WTC11 (cell line): Measurements from ENCODE around the gene STK31. TPM values are rescaled to one million over a fixed set of nuclear protein-coding genes. Genes with fewer than 3 reads are reported as not detected.
A peak's percentile ranks its signal among the peaks of the same experiment; 100 is the strongest.

ENCODE experiments used
- ATAC-seq: fragments of 200-7000 bp; cut with Tn5 transposase; 2 replicates; pipeline ENCODE4 v1.10.0; 2021; ENCODE audit warnings: mild to moderate bottlenecking, moderate library complexity
- CTCF ChIA-PET: fragments of 300-600 bp; sonication (Branson Sonifier 250); formaldehyde crosslinking; loops from one replicate; lab custom pipeline; 2021; ENCODE audit warnings: antibody characterized with exemption; lab: Charles Lee
- POLR2A ChIA-PET: fragments of 350-600 bp; sonication (Branson Sonifier 250); formaldehyde crosslinking; loops from one replicate; lab custom pipeline; 2021; ENCODE audit warnings: antibody characterized with exemption; lab: Charles Lee
- DNase-seq: peaks from one replicate; pipeline ENCODE4 v3.0.0; 2021; ENCODE audit warnings: low spot score
- H3K27ac Mint-ChIP-seq: 2 replicates; pipeline ENCODE4 v1.8.0; 2021; ENCODE audit warnings: mixed read lengths
- H3K27me3 Mint-ChIP-seq: 2 replicates; pipeline ENCODE4 v1.8.0; 2021; ENCODE audit warnings: low read depth, mild to moderate bottlenecking, moderate library complexity, mixed read lengths
- H3K36me3 Mint-ChIP-seq: 2 replicates; pipeline ENCODE4 v1.8.0; 2021; ENCODE audit warnings: mixed read lengths
- H3K4me1 Mint-ChIP-seq: 2 replicates; pipeline ENCODE4 v1.8.0; 2022; ENCODE audit warnings: mixed read lengths
- H3K4me3 Mint-ChIP-seq: 2 replicates; pipeline ENCODE4 v1.8.0; 2021; ENCODE audit warnings: mild to moderate bottlenecking, moderate library complexity, mixed read lengths
- H3K9me3 Mint-ChIP-seq: 2 replicates; pipeline ENCODE4 v1.8.0; 2021; ENCODE audit warnings: mixed read lengths
- CREB1 ChIP-seq: sonication (generic); formaldehyde crosslinking; IDR thresholded peaks from 2 replicates; pipeline ENCODE4 v1.8.0; 2023; ENCODE audit warnings: mild to moderate bottlenecking, missing genetic modification reagents
- CREM ChIP-seq: sonication (generic); formaldehyde crosslinking; IDR thresholded peaks from 2 replicates; pipeline ENCODE4 v1.8.1; 2022; ENCODE audit warnings: mild to moderate bottlenecking, missing genetic modification reagents, moderate library complexity
- E2F4 ChIP-seq: sonication (generic); formaldehyde crosslinking; IDR thresholded peaks from 2 replicates; pipeline ENCODE4 v1.8.1; 2022; ENCODE audit warnings: low read depth, mild to moderate bottlenecking, moderate library complexity, missing genetic modification reagents, borderline replicate concordance
- ERG ChIP-seq: fragments of 250-450 bp; sonication (Bioruptor Pico); IDR thresholded peaks from 2 replicates; pipeline ENCODE4 v1.8.0; 2021; ENCODE audit warnings: mild to moderate bottlenecking
- HMGXB4 ChIP-seq: sonication (generic); formaldehyde crosslinking; IDR thresholded peaks from 2 replicates; pipeline ENCODE4 v1.8.1; 2023; ENCODE audit warnings: mild to moderate bottlenecking, moderate library complexity, missing genetic modification reagents
- KAT7 ChIP-seq: sonication (generic); formaldehyde crosslinking; IDR thresholded peaks from 2 replicates; pipeline ENCODE4 v1.8.1; 2023; ENCODE audit warnings: missing genetic modification reagents, mild to moderate bottlenecking, borderline replicate concordance
- MAX ChIP-seq: sonication (generic); formaldehyde crosslinking; IDR thresholded peaks from 2 replicates; pipeline ENCODE4 v1.8.0; 2022; ENCODE audit warnings: mild to moderate bottlenecking, missing genetic modification reagents
- NFE2L1 ChIP-seq: sonication (generic); formaldehyde crosslinking; IDR thresholded peaks from 2 replicates; pipeline ENCODE4 v1.8.1; 2023; ENCODE audit warnings: missing genetic modification reagents
- SMAD3 ChIP-seq: sonication (generic); formaldehyde crosslinking; IDR thresholded peaks from 2 replicates; pipeline ENCODE4 v1.8.0; 2022; ENCODE audit warnings: missing genetic modification reagents, mild to moderate bottlenecking, borderline replicate concordance
- SOX15 ChIP-seq: fragments of 250-450 bp; sonication (Bioruptor Pico); IDR thresholded peaks from 2 replicates; pipeline ENCODE4 v1.9.0; 2021; ENCODE audit warnings: mild to moderate bottlenecking
- SP1 ChIP-seq: sonication (generic); formaldehyde crosslinking; conservative IDR thresholded peaks from 2 replicates; pipeline ENCODE4 v1.8.1; 2022; ENCODE audit warnings: missing genetic modification reagents
- ZBTB43 ChIP-seq: sonication (generic); formaldehyde crosslinking; IDR thresholded peaks from 2 replicates; pipeline ENCODE4 v1.8.1; 2023; ENCODE audit warnings: mild to moderate bottlenecking, missing genetic modification reagents
- ZNF219 ChIP-seq: sonication (generic); formaldehyde crosslinking; IDR thresholded peaks from 2 replicates; pipeline ENCODE4 v1.8.0; 2023; ENCODE audit warnings: missing genetic modification reagents, mild to moderate bottlenecking, borderline replicate concordance
- ZNF512 ChIP-seq: sonication (generic); formaldehyde crosslinking; IDR thresholded peaks from 2 replicates; pipeline ENCODE4 v1.8.1; 2022; ENCODE audit warnings: missing genetic modification reagents, borderline replicate concordance
- total RNA-seq: library from RNA; stranded (reverse); gene quantifications from 3 replicates; pipeline ENCODE4 v1.2.3, GENCODE V29; 2021

The STK31 gene
- total RNA-seq, 1 experiment from 2014 or later, result 0.42 TPM

GRCh38 chr7:23661385-23661784 is 48.6 kb upstream of the STK31 start (continued):
- no peak for TF ChIP-seq ERG
- TF ChIP-seq SMAD3 (CRISPR knock-in tag), result no peak

GRCh38 chr7:23662124-23662983 is 47.7 kb upstream of the STK31 start:
- DNase-seq (peak; percentile 30), ATAC-seq (peak; percentile 88)
- TF ChIP-seq ZBTB43 (CRISPR knock-in tag) (no peak), CREM (CRISPR knock-in tag) (no peak), HMGXB4 (no peak), NFE2L1 (CRISPR knock-in tag) (no peak), SOX15 (CRISPR knock-in tag) (no peak), SP1 (CRISPR knock-in tag) (no peak), KAT7 (CRISPR knock-in tag) (no peak), ZNF219 (CRISPR knock-in tag) (no peak), ZNF512 (no peak)
- peaks cover 39% of the 10 kb centered on the region for H3K4me1 Mint-ChIP-seq
- H3K27ac Mint-ChIP-seq, result peak overlapping the region; percentile 91
- ChIA-PET POLR2A (interaction anchor here (0.9 kb wide), 1 partner anchor 18 kb away, joined by 3 read pairs; the partner anchor contains the start of gene FAM221A), CTCF (interaction anchor here (1.0 to 3.0 kb wide), 8 partner anchors 8 to 389 kb away, joined by 4 to 19 read pairs (median 5); partner anchors contain the start of gene FAM221A)
- H3K9me3 Mint-ChIP-seq, result peaks cover 16% of the 10 kb centered on the region
- H3K36me3 Mint-ChIP-seq, result peaks cover 15% of the 10 kb centered on the region
- H3K4me3 Mint-ChIP-seq, result peak overlapping the region; percentile 29
- H3K27me3 Mint-ChIP-seq, result no peaks in the 10 kb centered on the region; the same call in 1 of the 2 replicates

- peaks cover 16% of the 10 kb centered on the region for H3K9me3 Mint-ChIP-seq
- H3K4me3 Mint-ChIP-seq, result peak overlapping the region; percentile 29; the same call in 1 of the 2 replicates
- peak; percentile 54 for ATAC-seq
- no peak for DNase-seq
- POLR2A ChIA-PET, result interaction anchor here (0.5 to 0.9 kb wide), 2 partner anchors 17 to 145 kb away, joined by 3 read pairs; partner anchors contain the start of gene FAM221A
- H3K27me3 Mint-ChIP-seq, result no peaks in the 10 kb centered on the region; the same call in none of the 2 replicates
- CTCF ChIA-PET, result interaction anchor here (1.0 to 3.0 kb wide), 6 partner anchors 8 to 390 kb away, joined by 4 to 19 read pairs (median 6); partner anchors contain the start of gene FAM221A
- H3K36me3 Mint-ChIP-seq, result peaks cover 15% of the 10 kb centered on the region
- peaks cover 39% of the 10 kb centered on the region for H3K4me1 Mint-ChIP-seq
- TF ChIP-seq MAX, result no peak
- TF ChIP-seq E2F4 (CRISPR knock-in tag), result no peak
- TF ChIP-seq CREB1 (CRISPR knock-in tag), result no peak
- peak overlapping the region; percentile 91 for H3K27ac Mint-ChIP-seq
These were observed 47.1 kb upstream of the STK31 start for GRCh38 chr7:23662984-23663313.
